CD4-positive, CD25-positive, alpha-beta regulatory T cell (primary cell): ENCODE results near the gene NCOR2. TPM values are rescaled to one million over a fixed set of nuclear protein-coding genes. Genes with fewer than 3 reads are reported as not detected.

Experiments used
- ATAC-seq, 2 donors: fragments of 150-1000 bp; cut with Tn5 transposase; one replicate each; pipeline ENCODE4 v1.10.0; 2021; ENCODE audit warnings: low read depth in 2 of 2, moderate number of reproducible peaks in 2 of 2, moderate library complexity in 1 of 2
- DNase-seq, 3 donors: peaks; one replicate each; pipeline versions ENCODE4 v3.0.0 to v3.0.0-alpha.2; 2012 to 2022; ENCODE audit warnings: mixed read lengths in 1 of 3
- H3K27ac ChIP-seq: one replicate; pipeline ENCODE4 v1.7.0; 2013; ENCODE audit warnings: mild to moderate bottlenecking, low read length; ENCODE audit not compliant: insufficient read depth, poor library complexity, severe bottlenecking
- H3K27me3 ChIP-seq: one replicate; pipeline ENCODE4 v1.7.0; 2013; ENCODE audit warnings: low read length; ENCODE audit not compliant: control insufficient read depth, insufficient read depth
- H3K36me3 ChIP-seq: one replicate; pipeline ENCODE4 v1.7.0; 2013; ENCODE audit warnings: mild to moderate bottlenecking, low read length, moderate library complexity; ENCODE audit not compliant: control insufficient read depth, insufficient read depth
- H3K4me1 ChIP-seq: 2 replicates; pipeline ENCODE4 v1.7.0; 2013; ENCODE audit warnings: mild to moderate bottlenecking, low read length; ENCODE audit not compliant: insufficient read depth, control insufficient read depth, poor library complexity, severe bottlenecking
- H3K4me3 ChIP-seq: one replicate; pipeline ENCODE4 v1.7.0; 2013; ENCODE audit warnings: low read depth, mild to moderate bottlenecking, low read length, moderate library complexity
- H3K9me3 ChIP-seq, 2 experiments: 1 replicate in 1 of 2; 2 replicates in 1 of 2; pipeline ENCODE4 v1.7.0; 2013; ENCODE audit warnings: low read length in 2 of 2, mild to moderate bottlenecking in 1 of 2, moderate library complexity in 1 of 2; ENCODE audit not compliant: control insufficient read depth in 2 of 2
- H3K27ac Mint-ChIP-seq, 3 donors: one replicate each; pipeline ENCODE4 v1.8.0; 2020 to 2022; ENCODE audit warnings: mild to moderate bottlenecking in 3 of 3, mixed read lengths in 3 of 3, moderate library complexity in 2 of 3
- H3K27me3 Mint-ChIP-seq: one replicate; pipeline ENCODE4 v1.8.0; 2022; ENCODE audit warnings: mild to moderate bottlenecking, mixed read lengths
- H3K36me3 Mint-ChIP-seq: one replicate; pipeline ENCODE4 v1.8.0; 2020; ENCODE audit warnings: mixed read lengths
- H3K4me1 Mint-ChIP-seq, 4 donors: one replicate each; pipeline ENCODE4 v1.8.0; 2020 to 2022; ENCODE audit warnings: mixed read lengths in 4 of 4, mild to moderate bottlenecking in 1 of 4
- H3K4me3 Mint-ChIP-seq, 4 donors: one replicate each; pipeline ENCODE4 v1.8.0; 2020 to 2022; ENCODE audit warnings: mild to moderate bottlenecking in 4 of 4, mixed read lengths in 4 of 4, moderate library complexity in 3 of 4
- H3K9me3 Mint-ChIP-seq, 7 donors: one replicate each; pipeline ENCODE4 v1.8.0; 2020 to 2022; ENCODE audit warnings: mixed read lengths in 7 of 7, mild to moderate bottlenecking in 3 of 7, moderate library complexity in 2 of 7
- polyA plus RNA-seq, 4 donors: library from polyadenylated mRNA; unstranded; fragments of 300-500 nt; fragmentation: Illumina TruSeq; gene quantifications; one replicate each; pipeline ENCODE4 v1.2.3, GENCODE V29; 2021
- total RNA-seq: library from RNA; stranded (reverse); gene quantifications from one replicate; pipeline ENCODE4 v1.2.3, GENCODE V29; 2022

Gene NCOR2
- total and polyA plus RNA-seq, 5 donors from 2014 or later, result 2.0 to 134 (median 2.5) TPM

GRCh38 chr12:124579921-124580517, 12.6 kb upstream of the NCOR2 start:
- Histone ChIP-seq H3K36me3 (no peaks in the 10 kb centered on the region), H3K4me3 (no peak overlapping the region), H3K27me3 (no peaks in the 10 kb centered on the region), H3K27ac (no peak overlapping the region), H3K4me1 (no peaks in the 10 kb centered on the region), H3K9me3 (peaks cover 0 to 3% of the 10 kb centered on the region in 2 experiments)
- ATAC-seq, result no peak
- Mint-ChIP-seq H3K27me3 (no peaks in the 10 kb centered on the region), H3K4me3 (no peak overlapping the region), H3K27ac (no peak overlapping the region), H3K9me3 (peaks cover 0 to 6% (median 0%) of the 10 kb centered on the region in 7 donors), H3K36me3 (peaks cover 3% of the 10 kb centered on the region), H3K4me1 (no peaks in the 10 kb centered on the region)
- DNase-seq, result no peak

GRCh38 chr12:124578854-124579253, 11.4 kb upstream of the NCOR2 start:
- no peak for ATAC-seq
- Mint-ChIP-seq H3K27me3 (no peaks in the 10 kb centered on the region), H3K27ac (no peak overlapping the region), H3K9me3 (peaks cover 0 to 6% (median 0%) of the 10 kb centered on the region in 7 donors), H3K4me3 (no peak overlapping the region), H3K4me1 (no peaks in the 10 kb centered on the region), H3K36me3 (peaks cover 3% of the 10 kb centered on the region)
- Histone ChIP-seq H3K9me3 (peaks cover 0 to 3% of the 10 kb centered on the region in 2 experiments), H3K4me3 (no peak overlapping the region), H3K36me3 (no peaks in the 10 kb centered on the region), H3K4me1 (no peaks in the 10 kb centered on the region), H3K27ac (no peak overlapping the region), H3K27me3 (no peaks in the 10 kb centered on the region)
- no peak for DNase-seq

- Mint-ChIP-seq H3K4me3 (no peak overlapping the region), H3K27me3 (no peaks in the 10 kb centered on the region), H3K27ac (no peak overlapping the region), H3K9me3 (peaks cover 0 to 6% (median 0%) of the 10 kb centered on the region in 7 donors), H3K36me3 (peaks cover 3% of the 10 kb centered on the region), H3K4me1 (no peaks in the 10 kb centered on the region)
- DNase-seq (no peak), ATAC-seq (no peak)
- H3K4me3 ChIP-seq, result no peak overlapping the region
- H3K27me3 ChIP-seq, result no peaks in the 10 kb centered on the region
- H3K9me3 ChIP-seq, result peaks cover 0 to 3% of the 10 kb centered on the region in 2 experiments
- no peak overlapping the region for H3K27ac ChIP-seq
- no peaks in the 10 kb centered on the region for H3K4me1 ChIP-seq
- H3K36me3 ChIP-seq, result no peaks in the 10 kb centered on the region
These were observed 11.0 kb upstream of the NCOR2 start for GRCh38 chr12:124578445-124578844.

- Mint-ChIP-seq H3K4me1 (no peaks in the 10 kb centered on the region), H3K27ac (no peak overlapping the region), H3K27me3 (no peaks in the 10 kb centered on the region), H3K9me3 (peaks cover 0 to 6% (median 0%) of the 10 kb centered on the region in 7 donors), H3K36me3 (peaks cover 3% of the 10 kb centered on the region), H3K4me3 (no peak overlapping the region)
- Histone ChIP-seq H3K36me3 (no peaks in the 10 kb centered on the region), H3K4me1 (no peaks in the 10 kb centered on the region), H3K4me3 (no peak overlapping the region), H3K27ac (no peak overlapping the region), H3K27me3 (no peaks in the 10 kb centered on the region), H3K9me3 (peaks cover 0 to 3% of the 10 kb centered on the region in 2 experiments)
- no peak for ATAC-seq
- DNase-seq, result no peak
These were observed 10.6 kb upstream of the NCOR2 start for GRCh38 chr12:124577986-124578385.

DNA sequence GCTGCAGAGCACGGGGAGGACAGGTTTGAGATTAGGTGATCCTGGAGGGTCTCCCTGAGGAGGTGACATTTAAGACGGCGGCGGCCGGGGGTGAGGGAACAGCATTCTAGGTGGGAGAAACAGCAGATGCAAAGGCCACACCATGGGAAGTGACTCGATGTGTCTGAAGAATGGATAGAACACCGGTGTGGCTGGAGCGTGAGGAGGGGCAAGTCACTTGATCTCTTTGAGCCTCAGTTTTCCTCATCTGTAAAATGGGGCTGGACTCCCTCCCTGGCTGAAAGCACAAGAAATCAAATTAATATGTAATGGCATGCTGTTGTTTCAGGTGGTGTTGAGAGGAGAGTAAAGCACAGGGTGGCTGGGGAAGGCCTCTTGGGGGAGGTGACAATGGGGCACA, 10.0 kb upstream of the NCOR2 start:
- H3K27ac ChIP-seq, result no peak overlapping the region
- peaks cover 3% of the 10 kb centered on the region for H3K36me3 Mint-ChIP-seq
- DNase-seq (no peak), ATAC-seq (no peak)
- no peaks in the 10 kb centered on the region for H3K27me3 ChIP-seq
- no peak overlapping the region for H3K27ac Mint-ChIP-seq
- no peaks in the 10 kb centered on the region for H3K36me3 ChIP-seq
- H3K4me1 ChIP-seq, result no peaks in the 10 kb centered on the region
- H3K9me3 Mint-ChIP-seq, result peaks cover 0 to 6% (median 0%) of the 10 kb centered on the region in 7 donors
- no peak overlapping the region for H3K4me3 ChIP-seq
- peaks cover 0 to 3% of the 10 kb centered on the region in 2 experiments for H3K9me3 ChIP-seq
- no peaks in the 10 kb centered on the region for H3K4me1 Mint-ChIP-seq
- no peaks in the 10 kb centered on the region for H3K27me3 Mint-ChIP-seq
- H3K4me3 Mint-ChIP-seq, result no peak overlapping the region

DNA sequence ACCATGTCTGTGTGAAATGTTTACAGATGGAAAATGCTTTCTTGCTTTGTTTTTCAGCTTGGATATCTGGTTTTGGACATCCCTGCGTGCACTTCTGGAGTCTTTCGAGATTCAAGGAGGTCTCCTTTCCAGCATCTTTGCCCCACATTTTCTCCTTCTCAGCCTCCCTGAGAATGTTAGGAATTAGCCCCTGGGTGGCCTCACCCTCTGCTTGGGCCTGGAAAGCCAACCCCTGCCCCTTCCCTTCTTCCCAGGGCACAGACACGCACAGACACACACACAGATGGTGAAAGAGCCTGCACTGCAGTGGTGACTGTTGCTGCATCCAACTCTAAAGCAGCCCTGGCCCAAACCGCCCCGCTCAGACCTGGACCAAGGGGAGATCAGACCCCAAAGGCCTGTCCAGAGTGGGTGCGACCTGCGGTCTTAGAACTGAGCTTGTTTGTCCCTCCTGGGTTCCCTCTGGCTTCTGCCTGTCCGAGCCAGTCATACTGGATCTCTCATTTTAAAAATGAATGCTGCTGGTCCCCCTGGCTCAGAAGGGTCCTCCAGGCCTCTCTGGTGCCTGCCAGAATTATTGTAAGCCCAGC, 8.7 kb upstream of the NCOR2 start:
- Histone ChIP-seq H3K9me3 (peaks cover 0 to 3% of the 10 kb centered on the region in 2 experiments), H3K36me3 (no peaks in the 10 kb centered on the region), H3K4me3 (no peak overlapping the region), H3K27me3 (no peaks in the 10 kb centered on the region), H3K27ac (no peak overlapping the region), H3K4me1 (no peaks in the 10 kb centered on the region)
- Mint-ChIP-seq H3K9me3 (peaks cover 0 to 6% (median 0%) of the 10 kb centered on the region in 7 donors), H3K4me3 (no peak overlapping the region), H3K27ac (no peak overlapping the region), H3K27me3 (no peaks in the 10 kb centered on the region), H3K36me3 (peaks cover 3% of the 10 kb centered on the region), H3K4me1 (no peaks in the 10 kb centered on the region)
- ATAC-seq, result no peak
- no peak for DNase-seq

DNA sequence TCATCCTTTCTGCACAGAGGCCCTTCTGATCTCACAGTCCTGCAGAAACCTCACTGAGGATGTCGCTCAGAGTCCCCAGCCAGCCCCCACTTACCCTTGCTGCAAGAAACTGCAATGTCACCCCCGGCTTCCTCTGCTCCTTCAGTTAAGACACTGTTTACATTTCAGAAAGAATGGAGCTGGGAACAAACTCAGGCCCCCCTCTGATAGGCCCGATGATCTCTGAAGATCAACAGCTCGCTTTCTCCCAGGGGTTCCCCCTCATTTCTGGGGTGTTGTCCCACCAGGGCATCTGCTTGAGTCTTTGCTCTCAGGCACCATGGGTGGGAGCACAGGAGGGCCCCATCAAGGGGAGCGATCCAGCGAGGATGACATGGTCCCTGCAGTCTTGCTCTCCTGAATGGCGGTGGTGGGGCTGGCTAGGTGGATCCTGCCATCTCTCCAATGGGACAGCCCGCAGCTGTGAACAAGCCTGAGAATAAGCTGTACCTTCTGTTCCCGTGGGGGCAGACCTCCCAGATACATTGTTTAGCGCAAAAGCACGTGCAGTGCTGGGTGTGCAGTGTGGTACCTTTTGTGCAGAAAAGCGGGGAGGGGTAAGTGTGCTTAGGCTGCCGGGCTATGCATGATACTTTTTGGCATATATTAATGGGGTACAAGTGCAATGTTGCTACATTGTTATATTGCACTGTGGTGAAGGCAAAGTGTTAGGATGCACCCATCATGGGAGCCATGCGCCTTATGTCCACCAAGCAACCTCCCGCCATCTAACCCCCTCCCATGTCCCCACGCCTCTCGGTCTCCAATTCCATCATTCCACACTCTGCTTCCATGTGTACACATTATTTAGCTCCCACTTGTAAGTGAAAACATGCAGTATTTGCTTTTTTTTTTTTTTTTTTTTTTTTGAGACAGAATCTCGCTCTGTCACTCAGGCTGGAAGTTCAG, 6.7 kb upstream of the NCOR2 start:
- Histone ChIP-seq H3K4me1 (no peaks in the 10 kb centered on the region), H3K27me3 (no peaks in the 10 kb centered on the region), H3K36me3 (no peaks in the 10 kb centered on the region), H3K27ac (no peak overlapping the region), H3K4me3 (no peak overlapping the region), H3K9me3 (no peaks in the 10 kb centered on the region)
- Mint-ChIP-seq H3K36me3 (peaks cover 3% of the 10 kb centered on the region), H3K4me3 (no peak overlapping the region), H3K9me3 (peaks cover 0 to 1% (median 0%) of the 10 kb centered on the region in 7 donors), H3K27ac (peak overlapping the region in 1 of 3 donors; percentile 69), H3K4me1 (no peaks in the 10 kb centered on the region), H3K27me3 (no peaks in the 10 kb centered on the region)
- ATAC-seq (no peak), DNase-seq (no peak)
